ENCODE data around the gene RAET1G. TPM values are rescaled to one million over a fixed set of nuclear protein-coding genes. Genes with fewer than 3 reads are reported as not detected.
A peak's percentile ranks its signal among the peaks of the same experiment; 100 is the strongest.
"Not testable (repeated sequence)": the region's sequence is repeated elsewhere in the genome, so short reads cannot be mapped to it uniquely, and the experiment has no call there.

Gene RAET1G
- total RNA-seq, 1 donor from 2014 or later = 3.8 TPM

GRCh38 chr6:149948011-149948410 lies 25.1 kb upstream of the RAET1G start:
- TF ChIP-seq CTCF (IDR thresholded peaks at IDR 0.05; ENCODE audit: unreplicated experiment) = no peak
- Mint-ChIP-seq H3K36me3 (ENCODE audit: low read depth, unreplicated experiment) (peaks cover 17% of the 10 kb centered on the region), H3K27me3 (ENCODE audit: unreplicated experiment) (peaks cover 14% of the 10 kb centered on the region), H3K4me1 (ENCODE audit: unreplicated experiment) (peaks cover under 1% of the 10 kb centered on the region), H3K27ac (ENCODE audit: unreplicated experiment) (no peak overlapping the region), H3K4me3 (ENCODE audit: unreplicated experiment) (no peak overlapping the region), H3K9me3 (ENCODE audit: unreplicated experiment) (no peaks in the 10 kb centered on the region)
- DNase-seq (ENCODE audit: low spot score) = no peak

GRCh38 chr6:149947533-149947932 lies 24.6 kb upstream of the RAET1G start:
- H3K4me3 Mint-ChIP-seq (ENCODE audit: unreplicated experiment); DNase-seq (ENCODE audit: low spot score); H3K27ac Mint-ChIP-seq (ENCODE audit: unreplicated experiment); H3K9me3 Mint-ChIP-seq (ENCODE audit: unreplicated experiment); H3K4me1 Mint-ChIP-seq (ENCODE audit: unreplicated experiment): not testable (repeated sequence)
- Mint-ChIP-seq H3K27me3 (ENCODE audit: unreplicated experiment) (peaks cover 15% of the 10 kb centered on the region), H3K36me3 (ENCODE audit: low read depth, unreplicated experiment) (peaks cover 17% of the 10 kb centered on the region)

- DNase-seq (ENCODE audit: low spot score); H3K4me1 Mint-ChIP-seq (ENCODE audit: unreplicated experiment); H3K9me3 Mint-ChIP-seq (ENCODE audit: unreplicated experiment): not testable (repeated sequence)
- peaks cover 17% of the 10 kb centered on the region for H3K36me3 Mint-ChIP-seq (ENCODE audit: low read depth, unreplicated experiment)
- H3K4me3 Mint-ChIP-seq (ENCODE audit: unreplicated experiment) = peak overlapping the region; percentile 79
- peak overlapping the region; percentile 57 for H3K27ac Mint-ChIP-seq (ENCODE audit: unreplicated experiment)
- H3K27me3 Mint-ChIP-seq (ENCODE audit: unreplicated experiment) = peaks cover 14% of the 10 kb centered on the region
Observed at GRCh38 chr6:149946631-149947030, 23.7 kb upstream of the RAET1G start.

- not testable (repeated sequence) for H3K4me1 Mint-ChIP-seq (ENCODE audit: unreplicated experiment); H3K27ac Mint-ChIP-seq (ENCODE audit: unreplicated experiment); H3K4me3 Mint-ChIP-seq (ENCODE audit: unreplicated experiment); H3K9me3 Mint-ChIP-seq (ENCODE audit: unreplicated experiment); DNase-seq (ENCODE audit: low spot score)
- peaks cover 16% of the 10 kb centered on the region for H3K27me3 Mint-ChIP-seq (ENCODE audit: unreplicated experiment)
- H3K36me3 Mint-ChIP-seq (ENCODE audit: low read depth, unreplicated experiment) = peaks cover 17% of the 10 kb centered on the region
Observed at GRCh38 chr6:149945276-149945675, 22.4 kb upstream of the RAET1G start.

GRCh38 chr6:149943321-149943720 lies 20.4 kb upstream of the RAET1G start:
- H3K27ac Mint-ChIP-seq (ENCODE audit: unreplicated experiment); H3K9me3 Mint-ChIP-seq (ENCODE audit: unreplicated experiment); DNase-seq (ENCODE audit: low spot score): not testable (repeated sequence)
- Mint-ChIP-seq H3K4me1 (ENCODE audit: unreplicated experiment) (peaks cover 14% of the 10 kb centered on the region), H3K4me3 (ENCODE audit: unreplicated experiment) (peak overlapping the region; percentile 91), H3K27me3 (ENCODE audit: unreplicated experiment) (peaks cover 26% of the 10 kb centered on the region), H3K36me3 (ENCODE audit: low read depth, unreplicated experiment) (peaks cover 13% of the 10 kb centered on the region)

GRCh38 chr6:149942461-149942829 lies 19.5 kb upstream of the RAET1G start:
- Mint-ChIP-seq H3K4me1 (ENCODE audit: unreplicated experiment) (peaks cover 14% of the 10 kb centered on the region), H3K27me3 (ENCODE audit: unreplicated experiment) (peaks cover 28% of the 10 kb centered on the region), H3K27ac (ENCODE audit: unreplicated experiment) (no peak overlapping the region), H3K9me3 (ENCODE audit: unreplicated experiment) (no peaks in the 10 kb centered on the region), H3K4me3 (ENCODE audit: unreplicated experiment) (peak overlapping the region; percentile 91), H3K36me3 (ENCODE audit: low read depth, unreplicated experiment) (peaks cover 8% of the 10 kb centered on the region)
- TF ChIP-seq CTCF (IDR thresholded peaks at IDR 0.05; ENCODE audit: unreplicated experiment) = no peak
- DNase-seq (ENCODE audit: low spot score) = no peak

- TF ChIP-seq CTCF (IDR thresholded peaks at IDR 0.05; ENCODE audit: unreplicated experiment) = no peak
- H3K27me3 Mint-ChIP-seq (ENCODE audit: unreplicated experiment) = peaks cover 29% of the 10 kb centered on the region
- H3K9me3 Mint-ChIP-seq (ENCODE audit: unreplicated experiment) = no peaks in the 10 kb centered on the region
- peak; percentile 77 for DNase-seq (ENCODE audit: low spot score)
- peaks cover 14% of the 10 kb centered on the region for H3K4me1 Mint-ChIP-seq (ENCODE audit: unreplicated experiment)
- H3K4me3 Mint-ChIP-seq (ENCODE audit: unreplicated experiment) = peak within 1 kb of the TSS; percentile 91
- peaks cover 7% of the 10 kb centered on the region for H3K36me3 Mint-ChIP-seq (ENCODE audit: low read depth, unreplicated experiment)
- peak within 1 kb of the TSS; percentile 77 for H3K27ac Mint-ChIP-seq (ENCODE audit: unreplicated experiment)
Observed at GRCh38 chr6:149941583-149942460, 18.9 kb upstream of the RAET1G start, which contains the start of gene ULBP2. Gene ULBP2 (plus strand): TSS chr6:149942014. CDS start chr6:149942073, 59 bp downstream.
